Activated CD4-positive, CD25-positive, alpha-beta regulatory T cell (primary cell): ENCODE measurements around the gene IMPDH2.

Source experiments
- DNase-seq, 4 experiments: peaks; one replicate each; lab custom pipeline; 2025; lab: John Stamatoyannopoulos, UW

IMPDH2 gene

DNA sequence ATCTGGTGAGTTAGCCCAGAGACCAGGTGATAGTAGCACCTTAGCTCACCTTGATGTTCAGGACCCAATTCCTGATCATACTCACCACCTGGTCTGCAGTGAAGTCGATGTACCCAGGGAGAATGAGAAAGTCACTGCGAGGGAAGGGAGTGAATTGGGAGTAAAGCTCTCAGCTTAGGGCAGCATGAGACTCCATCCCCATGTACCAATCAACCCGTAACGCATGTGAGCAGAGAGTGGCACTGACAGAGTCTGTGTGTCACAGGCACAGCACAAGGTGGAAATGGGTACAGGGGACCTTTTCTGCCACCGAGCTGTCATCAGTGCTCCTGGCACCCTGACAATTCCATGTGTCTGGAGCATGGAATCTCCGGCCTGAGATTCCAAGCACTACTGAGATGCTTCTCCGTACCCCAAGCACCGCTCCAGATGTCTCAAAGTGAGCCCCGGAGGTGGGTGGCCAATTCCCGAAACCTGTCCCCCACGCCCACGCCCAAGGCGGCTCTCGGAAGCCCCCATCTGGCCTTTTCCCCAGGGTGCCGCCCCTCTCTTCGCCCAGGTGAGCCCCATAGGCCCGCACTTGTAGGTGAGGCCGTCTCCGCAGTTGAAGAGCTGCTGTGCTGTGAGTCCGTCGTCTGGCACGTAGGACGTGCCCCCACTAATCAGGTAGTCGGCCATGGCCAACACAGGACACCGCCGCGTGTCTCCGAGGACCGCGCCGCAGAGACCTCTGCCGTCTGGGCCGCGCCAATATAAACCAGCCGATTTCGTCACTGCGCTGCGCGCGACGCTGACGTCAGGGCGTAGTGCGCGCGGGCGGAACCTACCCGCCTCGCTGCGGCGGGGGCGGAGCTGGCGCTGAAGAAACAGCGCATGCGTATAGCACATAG lies at the start of gene IMPDH2:
Gene IMPDH2 (minus strand): TSS at position 726 of the 890 bp plus-strand sequence. CDS start 48 bp downstream, at position 678.
- DNase-seq = peak; percentile 79 to 87 (median 84)

- DNase-seq = no peak
These were observed 47.4 kb upstream of the IMPDH2 start for GRCh38 chr3:49076646-49077045.

GRCh38 chr3:49076116-49076515 lies 46.9 kb upstream of the IMPDH2 start:
- DNase-seq = no peak

DNA sequence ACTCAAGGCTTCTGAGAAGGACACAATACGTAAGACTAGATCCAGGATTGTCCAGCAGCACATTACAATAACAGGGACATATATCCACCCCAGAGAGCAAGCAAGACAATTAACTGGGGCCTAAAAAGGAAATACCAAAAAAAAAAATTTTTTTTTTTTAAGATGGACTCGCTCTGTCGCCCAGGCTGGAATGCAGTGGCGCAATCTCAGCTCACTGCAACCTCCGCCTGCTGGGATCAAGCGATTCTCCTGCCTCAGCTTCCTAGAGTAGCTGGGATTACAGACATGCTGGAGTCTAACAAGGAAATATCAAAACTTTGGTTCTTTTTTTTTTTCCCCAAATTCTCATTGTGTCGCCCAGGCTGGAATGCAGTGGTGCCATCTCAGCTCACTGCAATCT lies 28.8 kb upstream of the IMPDH2 start:
- DNase-seq = no peak

DNA sequence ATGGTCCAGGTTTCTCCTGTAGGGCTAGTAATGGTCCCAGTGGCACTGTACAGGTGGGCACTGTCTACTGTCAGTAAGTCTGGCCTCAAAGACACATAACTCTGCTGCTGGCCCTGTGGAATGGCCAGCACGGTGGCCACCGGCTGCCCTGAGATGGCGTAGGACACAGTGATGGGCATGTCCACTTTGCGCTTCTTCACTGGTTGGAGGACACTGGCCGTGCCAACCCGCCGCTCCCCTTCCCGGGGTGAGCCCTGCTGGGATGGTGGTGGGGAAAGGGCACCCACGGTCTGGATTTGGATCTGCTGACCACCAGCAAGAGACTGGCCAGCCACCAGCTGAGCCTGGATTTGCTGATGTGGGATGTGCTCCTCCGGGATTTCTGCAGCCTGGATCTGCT lies 28.1 kb upstream of the IMPDH2 start:
- DNase-seq = no peak

DNA sequence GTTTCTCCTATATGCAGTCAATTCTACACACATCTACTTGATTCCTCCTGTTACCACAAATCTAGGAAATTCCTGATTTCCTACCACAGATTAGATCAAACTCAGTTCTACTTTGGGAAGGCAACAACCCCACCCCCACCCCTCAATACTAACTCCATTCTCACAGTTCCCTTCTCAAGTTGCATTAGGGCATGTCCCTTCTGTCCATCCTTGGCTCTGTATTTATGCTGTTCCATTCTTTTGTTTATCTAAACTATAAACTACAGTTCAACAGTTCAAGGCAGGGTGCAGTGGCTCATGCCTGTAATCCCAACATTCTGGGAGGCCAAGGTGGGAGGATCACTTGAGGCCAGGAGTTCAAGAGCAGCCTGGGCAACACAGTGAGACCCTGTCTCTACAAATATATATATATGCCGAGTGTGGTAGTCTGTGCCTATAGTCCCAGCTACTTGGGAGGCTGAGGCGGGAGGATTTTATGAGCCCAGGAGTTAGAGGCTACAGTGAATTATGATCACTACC lies 25.2 kb upstream of the IMPDH2 start:
- DNase-seq = no peak

DNA sequence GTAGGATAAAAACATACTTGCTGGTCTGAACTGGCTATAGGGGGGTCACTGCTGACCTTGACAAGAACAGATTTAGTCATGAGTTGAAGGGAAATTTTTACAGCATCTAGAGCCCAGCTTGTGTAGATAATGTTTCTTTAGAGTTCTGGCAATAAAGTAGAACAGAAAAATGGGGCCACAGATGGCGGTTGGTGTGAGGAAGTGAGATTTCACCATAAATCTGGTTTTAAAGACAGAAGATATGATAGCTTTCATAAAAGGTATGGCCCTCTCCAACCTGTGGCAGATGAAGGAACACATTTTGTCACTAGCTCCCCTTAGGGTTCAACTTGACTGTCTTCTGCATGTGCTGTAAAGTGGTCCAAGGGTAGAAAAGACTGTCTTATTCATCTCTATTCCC lies 24.3 kb upstream of the IMPDH2 start:
- no peak for DNase-seq

GRCh38 chr3:49035281-49035680 lies 6.1 kb upstream of the IMPDH2 start:
- DNase-seq = no peak

DNA sequence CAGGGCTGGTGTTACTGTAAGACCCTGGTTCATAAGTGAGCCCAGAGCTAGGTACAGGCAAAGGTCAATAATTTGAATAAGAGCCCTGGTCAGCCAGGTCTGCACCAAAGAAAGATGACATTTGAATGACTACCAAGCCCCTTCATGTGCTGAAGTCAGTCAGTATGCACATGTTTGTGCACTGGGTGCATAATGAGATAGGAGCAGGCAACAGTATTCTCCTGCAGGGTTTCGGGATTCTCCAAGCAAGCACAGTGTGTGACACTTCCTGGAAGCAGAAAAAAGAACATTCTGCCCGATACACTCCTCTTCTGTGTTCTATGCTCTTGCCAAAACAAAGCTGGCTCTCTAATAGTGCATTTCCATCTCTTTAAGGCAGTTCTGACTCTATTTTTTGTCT lies 5.5 kb upstream of the IMPDH2 start:
- DNase-seq = no peak

DNA sequence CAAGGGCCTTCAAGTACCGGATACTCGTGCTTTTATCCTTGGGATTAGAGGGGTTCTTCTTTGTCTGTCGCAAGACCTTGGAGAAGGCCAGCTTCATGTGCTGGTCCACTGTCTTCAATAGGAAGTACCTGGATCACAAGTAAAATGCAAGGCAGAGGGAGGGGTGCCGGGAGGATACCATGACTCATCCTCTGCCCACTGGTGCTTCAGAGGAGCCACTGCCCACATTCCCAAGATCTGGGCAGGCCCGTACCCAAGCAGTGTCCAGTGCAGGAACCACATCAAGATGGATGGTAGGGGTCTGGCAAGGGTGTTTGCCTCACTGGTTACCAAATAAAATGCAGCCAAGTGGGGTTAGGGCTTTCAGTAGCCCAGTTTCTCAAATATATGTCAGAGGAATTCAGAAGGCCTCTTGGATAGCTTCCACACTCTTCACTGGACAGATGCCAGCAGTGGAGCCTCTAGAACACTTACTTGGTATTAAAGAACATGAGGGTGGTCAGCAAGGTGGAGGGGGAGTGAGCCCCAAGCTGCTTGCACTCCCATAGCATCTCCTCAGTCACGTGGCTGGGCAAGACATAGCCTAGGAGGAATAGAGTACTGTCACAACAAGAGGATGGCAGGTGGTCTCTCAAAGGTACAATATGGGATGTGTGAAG lies 3.6 kb upstream of the IMPDH2 start:
- DNase-seq = no peak

DNA sequence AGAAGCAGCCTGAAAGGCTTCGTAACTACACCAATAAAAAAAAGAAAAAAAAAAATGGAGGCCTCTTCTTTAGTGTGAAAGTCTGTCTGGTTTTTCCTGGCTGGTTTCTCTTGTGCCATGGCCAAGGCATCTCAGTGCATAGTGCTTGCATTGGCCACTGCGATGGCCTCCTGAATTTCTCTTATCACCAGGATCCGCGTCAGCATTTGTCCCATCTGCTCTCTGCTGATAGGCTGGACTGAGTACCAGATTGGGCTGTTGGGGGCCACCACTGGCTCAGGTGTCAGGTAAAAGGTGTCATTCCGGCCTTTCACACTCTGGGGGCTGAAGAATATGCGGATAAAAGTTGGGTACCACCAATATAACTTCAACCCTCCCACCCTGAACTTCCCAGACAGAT lies 1.1 kb upstream of the IMPDH2 start:
- no peak for DNase-seq

DNA sequence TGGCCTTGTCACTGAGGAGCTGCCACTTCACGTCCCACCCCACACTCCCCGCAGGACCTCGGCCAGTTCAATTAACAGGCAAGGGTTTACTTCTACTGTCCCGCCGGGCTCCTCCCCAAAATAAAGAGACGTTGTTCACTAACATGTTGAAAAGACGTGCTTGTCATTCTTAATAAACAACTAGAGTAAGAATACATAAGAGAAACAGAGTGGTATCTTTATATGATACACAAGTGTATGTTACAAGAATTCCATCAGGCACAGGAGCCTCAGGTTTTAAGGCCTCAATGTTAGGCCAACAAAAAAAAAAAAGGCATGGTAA lies 326 bp upstream of the IMPDH2 start:
- DNase-seq = no peak

GRCh38 chr3:49028298-49028672 lies 913 bp downstream of the IMPDH2 start:
- DNase-seq = no peak

DNA sequence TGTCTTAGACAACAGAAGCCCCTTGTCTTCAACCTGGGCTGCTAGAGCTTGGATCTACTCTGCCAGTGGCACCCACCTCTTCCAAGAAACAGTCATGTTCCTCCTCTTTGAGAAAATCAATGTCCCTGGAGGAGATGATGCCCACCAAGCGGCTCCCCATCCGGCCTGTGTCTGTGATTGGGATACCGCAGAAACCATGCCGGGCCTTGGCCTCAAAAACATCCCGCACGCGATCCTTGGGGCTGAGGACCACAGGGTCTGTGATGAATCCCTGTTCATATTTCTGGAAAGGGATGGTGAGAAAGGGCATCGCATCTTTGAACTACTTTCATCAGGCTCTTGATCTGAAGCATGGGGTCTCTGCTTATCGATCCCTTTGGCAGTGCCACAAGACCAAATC lies 1.6 kb downstream of the IMPDH2 start:
- DNase-seq = no peak

DNA sequence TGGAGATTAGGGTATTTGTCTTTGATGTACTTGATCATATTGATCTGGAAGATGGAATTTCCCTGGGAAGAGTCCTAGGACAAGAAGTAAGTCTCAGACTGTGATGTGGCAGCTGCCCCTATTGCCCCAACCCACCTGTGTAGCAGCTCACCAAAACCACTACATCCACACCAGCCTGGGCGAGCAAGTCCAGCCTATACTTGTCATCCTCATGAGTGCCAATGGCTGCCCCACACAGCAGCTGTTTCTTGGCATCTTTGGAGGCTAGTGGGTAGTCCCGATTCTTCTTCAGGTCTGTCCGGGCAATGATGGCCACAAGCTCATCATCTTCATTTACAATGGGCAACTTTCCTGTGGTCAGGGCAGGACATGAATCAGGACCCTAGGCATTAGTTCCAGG lies 2.7 kb downstream of the IMPDH2 start:
- DNase-seq = no peak

- DNase-seq = no peak
These were observed 3.2 kb downstream of the IMPDH2 start for GRCh38 chr3:49025793-49026520.

GRCh38 chr3:49025005-49025792 lies 4.0 kb downstream of the IMPDH2 start:
- no peak for DNase-seq

- no peak for DNase-seq
These were observed 4.7 kb downstream of the IMPDH2 start for GRCh38 chr3:49024449-49024848.

- DNase-seq = no peak
These were observed 5.4 kb downstream of the IMPDH2 start for GRCh38 chr3:49023775-49024174.

DNA sequence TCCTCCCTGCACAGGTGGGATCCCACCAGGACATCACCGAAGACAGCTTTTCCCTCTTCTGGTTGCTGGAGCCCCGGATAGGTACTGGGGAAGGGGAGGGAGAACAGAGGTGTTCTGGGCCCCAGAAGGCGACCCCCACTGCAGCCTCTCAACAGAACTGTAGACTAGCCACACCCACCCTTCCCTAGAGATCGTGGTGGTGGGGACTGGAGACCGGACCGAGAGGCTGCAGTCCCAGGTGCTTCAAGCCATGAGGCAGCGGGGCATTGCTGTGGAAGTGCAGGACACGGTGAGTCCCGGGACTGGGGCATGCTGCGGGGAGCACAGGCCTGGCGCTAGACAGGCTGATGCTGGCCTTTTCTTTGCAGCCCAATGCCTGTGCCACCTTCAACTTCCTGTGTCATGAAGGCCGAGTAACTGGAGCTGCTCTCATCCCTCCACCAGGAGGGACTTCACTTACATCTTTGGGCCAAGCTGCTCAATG lies 6.5 kb downstream of the IMPDH2 start:
- no peak for DNase-seq

- peak; percentile 84 to 87 (median 85) for DNase-seq
These were observed 7.1 kb downstream of the IMPDH2 start, which contains the start of gene NDUFAF3 for GRCh38 chr3:49021813-49022687. TSS of gene NDUFAF3 (plus strand) at chr3:49022121. CDS start at chr3:49022145, 24 bp downstream.
